ENCODE data around the gene PHF11.
"Not testable (repeated sequence)": the region's sequence is repeated elsewhere in the genome, so short reads cannot be mapped to it uniquely, and the experiment has no call there.

PHF11 gene

GRCh38 chr13:49539313-49539712 is 43.6 kb downstream of the PHF11 start:
- peak overlapping the region in 1 of 21 experiments; percentile 23 for H3K27ac ChIP-seq
- H3K4me3 ChIP-seq: no peak overlapping the region

GRCh38 chr13:49539746-49540145 is 44.0 kb downstream of the PHF11 start:
- no peak overlapping the region for H3K4me3 ChIP-seq
- peak overlapping the region in 2 of 21 experiments; percentile 23 to 32 for H3K27ac ChIP-seq

- H3K4me3 ChIP-seq: no peak overlapping the region
- H3K27ac ChIP-seq: peak overlapping the region in 5 of 21 experiments; percentile 9 to 32 (median 14)
Observed at GRCh38 chr13:49540552-49540951, 44.8 kb downstream of the PHF11 start.

- H3K27ac ChIP-seq: no peak overlapping the region
Observed at GRCh38 chr13:49543656-49544055, 47.9 kb downstream of the PHF11 start.

GRCh38 chr13:49545661-49546060 is 49.9 kb downstream of the PHF11 start:
- Histone ChIP-seq H3K27ac (peak overlapping the region in 1 of 21 experiments; percentile 55), H3K4me3 (no peak overlapping the region)

More at GRCh38 chr13:49543656-49544055, 47.9 kb downstream of the PHF11 start:
- no peak overlapping the region for H3K4me3 ChIP-seq

- H3K4me3 ChIP-seq: no peak overlapping the region
- no peak overlapping the region for H3K27ac ChIP-seq
Observed at GRCh38 chr13:49546561-49546960, 50.8 kb downstream of the PHF11 start.

- H3K4me3 ChIP-seq: no peak overlapping the region
- no peak overlapping the region for H3K27ac ChIP-seq
Observed at GRCh38 chr13:49549289-49549688, 53.5 kb downstream of the PHF11 start.

GRCh38 chr13:49550942-49551644 is 55.3 kb downstream of the PHF11 start:
- no peak overlapping the region for H3K27ac ChIP-seq
- no peak overlapping the region for H3K4me3 ChIP-seq

GRCh38 chr13:49553888-49554287 is 58.1 kb downstream of the PHF11 start:
- Histone ChIP-seq H3K4me3 (no peak overlapping the region), H3K27ac (no peak overlapping the region)

GRCh38 chr13:49554387-49554786 is 58.6 kb downstream of the PHF11 start:
- Histone ChIP-seq H3K4me3 (no peak overlapping the region), H3K27ac (no peak overlapping the region)

GRCh38 chr13:49559006-49559405 is 63.3 kb downstream of the PHF11 start:
- no peak overlapping the region for H3K4me3 ChIP-seq
- no peak overlapping the region for H3K27ac ChIP-seq

GRCh38 chr13:49560270-49561061 is 64.7 kb downstream of the PHF11 start:
- H3K4me3 ChIP-seq: no peak overlapping the region
- peak overlapping the region in 1 of 21 experiments; percentile 6 for H3K27ac ChIP-seq

GRCh38 chr13:49561062-49561410 is 65.3 kb downstream of the PHF11 start:
- H3K4me3 ChIP-seq: no peak overlapping the region
- peak overlapping the region in 2 of 21 experiments; percentile 6 to 13 for H3K27ac ChIP-seq

- Histone ChIP-seq H3K27ac (no peak overlapping the region), H3K4me3 (no peak overlapping the region)
Observed at GRCh38 chr13:49563516-49563915, 67.8 kb downstream of the PHF11 start.

GRCh38 chr13:49565461-49565860 is 69.7 kb downstream of the PHF11 start:
- not testable (repeated sequence) for H3K4me3 ChIP-seq, H3K27ac ChIP-seq

- no peak overlapping the region for H3K4me3 ChIP-seq
- H3K27ac ChIP-seq: no peak overlapping the region
Observed at GRCh38 chr13:49566461-49566860, 70.7 kb downstream of the PHF11 start.

GRCh38 chr13:49567491-49567890 is 71.7 kb downstream of the PHF11 start:
- Histone ChIP-seq H3K27ac (no peak overlapping the region), H3K4me3 (no peak overlapping the region)

- H3K4me3 ChIP-seq: no peak overlapping the region
- peak overlapping the region in 5 of 21 experiments; percentile 9 to 56 (median 34) for H3K27ac ChIP-seq
Observed at GRCh38 chr13:49569993-49570689, 74.4 kb downstream of the PHF11 start.

GRCh38 chr13:49571299-49572240 is 75.8 kb downstream of the PHF11 start:
- no peak overlapping the region for H3K4me3 ChIP-seq
- H3K27ac ChIP-seq: no peak overlapping the region

Data from skin epidermis (tissue), 12 donors.